CD4-positive, alpha-beta T cell (primary cell): Measurements from ENCODE around the gene SFT2D3. TPM values are rescaled to one million over a fixed set of nuclear protein-coding genes. Genes with fewer than 3 reads are reported as not detected.

ENCODE experiments used
- ATAC-seq: fragments of 200-7000 bp; cut with Tn5 transposase; one replicate; pipeline ENCODE4 v1.10.0; 2022; ENCODE audit warnings: mild to moderate bottlenecking; ENCODE audit not compliant: poor library complexity
- CTCF ChIA-PET: fragments of 350-600 bp; sonication (Branson Sonifier 250); formaldehyde crosslinking; loops from one replicate; lab custom pipeline; 2021; ENCODE audit warnings: antibody characterized with exemption, inconsistent platforms; lab: Charles Lee
- POLR2A ChIA-PET: fragments of 350-600 bp; sonication (Branson Sonifier 250); formaldehyde crosslinking; loops from one replicate; lab custom pipeline; 2021; ENCODE audit warnings: antibody characterized with exemption, inconsistent platforms; lab: Charles Lee
- DNase-seq, 14 experiments: peaks; one replicate each; pipeline ENCODE4 v3.0.0-alpha.2; 2013 to 2020; ENCODE audit warnings: mixed read lengths in 2 of 14
- H3K27ac ChIP-seq, 2 donors: one replicate each; pipeline versions ENCODE4 v1.5.1 to v1.7.0; 2013; ENCODE audit warnings: low read length in 2 of 2, low read depth in 1 of 2, mild to moderate bottlenecking in 1 of 2
- H3K27me3 ChIP-seq, 2 experiments: 1 replicate in 1 of 2; 2 replicates in 1 of 2; pipeline versions ENCODE4 v1.6.1 to v1.7.0; 2013; ENCODE audit warnings: low read length in 2 of 2, control low read depth in 1 of 2, mild to moderate bottlenecking in 1 of 2, moderate library complexity in 1 of 2; ENCODE audit not compliant: insufficient read depth in 2 of 2, control insufficient read depth in 1 of 2
- H3K36me3 ChIP-seq: one replicate; pipeline ENCODE4 v1.6.1; 2013; ENCODE audit warnings: low read length, control low read depth; ENCODE audit not compliant: insufficient read depth
- H3K4me1 ChIP-seq: one replicate; pipeline ENCODE4 v1.6.1; 2013; ENCODE audit warnings: low read length, control low read depth; ENCODE audit not compliant: insufficient read depth
- H3K4me3 ChIP-seq: one replicate; pipeline ENCODE4 v1.5.1; 2013; ENCODE audit warnings: mild to moderate bottlenecking, low read length, moderate library complexity
- H3K9me3 ChIP-seq, 2 experiments: 1 replicate in 1 of 2; 2 replicates in 1 of 2; pipeline versions ENCODE4 v1.6.1 to v1.7.0; 2013; ENCODE audit warnings: low read length in 2 of 2, mild to moderate bottlenecking in 2 of 2, control low read depth in 1 of 2, moderate library complexity in 1 of 2; ENCODE audit not compliant: control insufficient read depth in 1 of 2, insufficient read depth in 1 of 2
- H3K27ac Mint-ChIP-seq: one replicate; pipeline ENCODE4 v1.8.0; 2020; ENCODE audit warnings: mixed read lengths
- H3K27me3 Mint-ChIP-seq: one replicate; pipeline ENCODE4 v1.8.0; 2021; ENCODE audit warnings: mixed read lengths
- H3K36me3 Mint-ChIP-seq: one replicate; pipeline ENCODE4 v1.8.0; 2021; ENCODE audit warnings: low read depth, mixed read lengths
- H3K4me1 Mint-ChIP-seq: one replicate; pipeline ENCODE4 v1.8.0; 2021; ENCODE audit warnings: low read depth, mixed read lengths
- H3K4me3 Mint-ChIP-seq: one replicate; pipeline ENCODE4 v1.8.0; 2020; ENCODE audit warnings: mild to moderate bottlenecking, mixed read lengths
- H3K9me3 Mint-ChIP-seq: one replicate; pipeline ENCODE4 v1.8.0; 2020; ENCODE audit warnings: mixed read lengths
- CTCF ChIP-seq: fragments of 200-600 bp; IDR thresholded peaks from one replicate; pipeline ENCODE4 v1.8.0; 2022; ENCODE audit warnings: antibody characterized with exemption, mild to moderate bottlenecking
- intact Hi-C, 2 experiments: fragments of 100-400 bp; cut with DNase I in 1 of 2; cut with micrococcal nuclease in 1 of 2; formaldehyde crosslinking; loops; one replicate each; pipeline versions ENCODE4 v1.15.1 to v1.9.0; 2023 to 2025; cut with DNase I, micrococcal nuclease
- total RNA-seq, 174 experiments: library from RNA in 2 of 174; stranded (reverse) in 2 of 174; gene quantifications; one replicate each; pipeline ENCODE4 v1.2.3 and lab custom pipeline; 2021 to 2026

SFT2D3 gene
- total RNA-seq, 2 experiments from 2014 or later = 8.5 to 8.9 TPM

DNA sequence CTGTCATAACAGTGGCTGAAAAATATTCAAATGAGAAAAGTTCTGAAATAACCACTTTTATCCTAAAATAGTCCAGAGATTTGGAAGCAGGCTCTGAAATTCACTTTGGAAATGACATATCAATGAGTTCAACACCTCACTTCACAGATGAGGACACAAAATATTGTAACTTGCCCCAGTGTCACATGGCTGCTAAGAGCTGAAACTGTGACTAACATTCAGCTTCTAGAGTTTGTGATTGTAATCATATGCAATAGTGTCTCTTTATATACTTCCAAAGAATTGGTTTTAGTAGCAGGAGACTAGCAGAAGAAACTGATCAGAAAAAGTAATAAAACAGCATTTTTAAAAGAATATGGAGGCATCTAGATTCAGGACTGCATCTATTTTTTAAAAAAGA lies 52.1 kb downstream of the SFT2D3 start:
- no peaks in the 10 kb centered on the region for H3K27me3 Mint-ChIP-seq
- H3K36me3 ChIP-seq = peaks cover 12% of the 10 kb centered on the region
- no peaks in the 10 kb centered on the region for H3K9me3 ChIP-seq
- no peaks in the 10 kb centered on the region for H3K4me1 ChIP-seq
- H3K27ac Mint-ChIP-seq = no peak overlapping the region
- POLR2A ChIA-PET = no interaction called here
- H3K4me3 Mint-ChIP-seq = no peak overlapping the region
- H3K4me1 Mint-ChIP-seq = peaks cover under 1% of the 10 kb centered on the region
- H3K4me3 ChIP-seq = no peak overlapping the region
- DNase-seq (no peak), ATAC-seq (no peak)
- no peak overlapping the region for H3K27ac ChIP-seq
- no peak for TF ChIP-seq CTCF
- intact Hi-C loops = no loop called here
- H3K9me3 Mint-ChIP-seq = no peaks in the 10 kb centered on the region
- H3K36me3 Mint-ChIP-seq = peaks cover 52% of the 10 kb centered on the region
- CTCF ChIA-PET = no interaction called here
- no peaks in the 10 kb centered on the region for H3K27me3 ChIP-seq

- Mint-ChIP-seq H3K27me3 (no peaks in the 10 kb centered on the region), H3K4me3 (no peak overlapping the region), H3K9me3 (no peaks in the 10 kb centered on the region), H3K27ac (no peak overlapping the region), H3K36me3 (peaks cover 54% of the 10 kb centered on the region), H3K4me1 (no peaks in the 10 kb centered on the region)
- H3K9me3 ChIP-seq = no peaks in the 10 kb centered on the region
- DNase-seq (no peak), ATAC-seq (no peak)
- ChIA-PET POLR2A (interaction anchor here (0.9 to 1.1 kb wide), 2 partner anchors 45 to 53 kb away, joined by 3 to 4 read pairs; partner anchors contain the start of gene SFT2D3), CTCF (no interaction called here)
- no peaks in the 10 kb centered on the region for H3K27me3 ChIP-seq
- no peaks in the 10 kb centered on the region for H3K4me1 ChIP-seq
- no peak overlapping the region for H3K27ac ChIP-seq
- TF ChIP-seq CTCF = no peak
- intact Hi-C loops = no loop called here
- H3K36me3 ChIP-seq = peaks cover 12% of the 10 kb centered on the region
- no peak overlapping the region for H3K4me3 ChIP-seq
These were observed 52.9 kb downstream of the SFT2D3 start for GRCh38 chr2:127754186-127754585.

Other genes with a start within 250 kb of the SFT2D3 start
- gene IWS1, start 175.0 kb upstream of the SFT2D3 start, total RNA-seq = 10 to 100 TPM; 24.9 to 26.0 TPM
- gene MYO7B, start 165.8 kb upstream of the SFT2D3 start, total RNA-seq = under 1 TPM; 0.05 to 0.14 TPM
- not detected for gene GPR17, start 55.3 kb upstream of the SFT2D3 start, total RNA-seq
- gene LIMS2, start 26.0 kb upstream of the SFT2D3 start, total RNA-seq = 1 to 10 TPM; 6.1 to 7.0 TPM
- 10 to 100 TPM; 59.8 to 61.5 TPM for gene WDR33, start 109.7 kb downstream of the SFT2D3 start, total RNA-seq
- gene POLR2D, start 156.7 kb downstream of the SFT2D3 start, total RNA-seq = 10 to 100 TPM; 30.5 to 32.9 TPM
- gene AMMECR1L, start 184.5 kb downstream of the SFT2D3 start, total RNA-seq = 10 to 100 TPM in 1 of 2 experiments, 1 to 10 TPM in 1; 9.6 to 10.1 TPM